CD4-positive, alpha-beta T cell treated with Interleukin-4 for 1 hour (primary cell): ENCODE measurements around the gene COL1A1.

Source experiments
- DNase-seq, 2 donors: peaks; one replicate each; pipeline ENCODE4 v3.0.0-alpha.2; 2020 to 2022

Gene COL1A1

DNA sequence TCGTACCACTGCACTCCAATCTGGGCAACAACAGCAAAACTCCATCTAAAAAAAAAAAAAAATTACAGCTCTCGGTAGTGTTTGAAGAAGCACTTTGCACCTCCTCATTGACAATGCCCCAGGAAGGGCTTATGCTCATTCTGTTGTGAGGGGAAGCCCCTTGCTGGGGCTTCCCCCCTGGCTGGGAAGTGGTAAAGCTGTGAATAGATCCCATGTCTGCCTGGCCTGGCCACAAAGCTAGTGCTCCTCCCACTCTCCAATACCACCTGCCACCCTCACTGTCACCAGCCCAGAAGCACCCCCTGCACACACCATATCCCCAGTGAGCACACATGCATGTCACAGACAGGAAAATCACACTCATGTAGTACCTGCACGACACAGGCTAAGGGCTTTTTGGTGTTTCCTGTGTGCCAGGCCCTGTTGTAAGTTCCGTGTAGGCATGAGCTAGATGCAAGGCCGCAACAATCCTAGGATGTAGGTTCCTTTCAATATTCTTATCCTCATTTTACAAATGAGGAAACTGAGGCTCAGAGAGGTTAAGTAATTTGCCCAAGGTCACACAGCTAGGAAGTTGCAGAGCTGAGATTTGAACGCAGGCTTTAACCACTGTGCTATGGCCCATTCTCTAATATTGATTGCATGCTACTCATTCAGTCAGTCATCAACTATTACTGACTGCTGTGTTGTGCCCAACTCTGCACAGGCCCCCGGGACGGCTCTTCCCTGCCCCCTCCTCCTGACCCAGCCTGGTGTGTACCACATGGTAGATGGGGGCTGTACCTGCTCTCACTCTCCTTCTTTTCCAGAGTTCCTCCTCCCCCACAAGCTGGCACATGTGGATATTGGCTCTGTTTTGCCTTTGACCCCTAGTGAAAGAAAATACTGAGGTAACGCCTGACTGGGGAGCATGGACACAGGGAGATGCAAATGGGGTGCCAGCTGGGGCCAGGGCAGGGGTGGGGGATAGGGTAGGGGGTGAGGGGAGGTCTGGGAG is 11.9 kb upstream of the COL1A1 start:
- peak; percentile 38 to 47 for DNase-seq

DNA sequence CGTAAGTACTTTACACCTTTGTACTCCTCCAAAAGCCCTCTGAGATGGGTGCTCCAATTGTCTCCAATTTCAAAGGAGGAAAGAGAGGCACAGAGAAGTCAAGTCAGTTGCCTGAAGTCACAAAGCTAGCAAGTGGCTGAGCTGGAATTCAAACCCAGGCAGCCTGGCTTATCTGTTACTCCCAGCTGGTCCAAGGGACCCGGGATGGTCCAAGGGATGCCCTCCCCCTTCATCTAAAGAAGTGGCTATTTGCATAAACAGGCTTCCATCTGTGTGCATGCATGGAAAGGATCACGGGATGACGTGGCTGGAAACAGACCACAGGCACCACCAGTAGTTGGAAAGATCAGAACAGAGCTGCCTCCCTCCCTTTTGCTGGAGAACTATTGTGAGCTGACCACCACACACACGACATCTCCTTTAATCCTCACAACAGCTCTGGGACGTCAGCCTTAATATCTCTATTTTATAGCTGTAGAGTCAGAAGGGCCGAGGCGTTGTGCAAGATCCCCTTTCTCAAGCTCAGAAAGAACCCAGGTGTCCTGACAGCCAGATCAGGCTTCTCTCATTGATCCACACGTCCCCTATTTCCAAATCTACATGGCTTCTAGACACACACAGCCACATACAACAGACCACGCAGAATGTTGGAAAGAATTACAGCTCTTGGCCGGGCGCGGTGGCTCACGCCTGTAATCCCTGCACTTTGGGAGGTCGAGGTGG is 10.9 kb upstream of the COL1A1 start:
- DNase-seq: no peak

DNA sequence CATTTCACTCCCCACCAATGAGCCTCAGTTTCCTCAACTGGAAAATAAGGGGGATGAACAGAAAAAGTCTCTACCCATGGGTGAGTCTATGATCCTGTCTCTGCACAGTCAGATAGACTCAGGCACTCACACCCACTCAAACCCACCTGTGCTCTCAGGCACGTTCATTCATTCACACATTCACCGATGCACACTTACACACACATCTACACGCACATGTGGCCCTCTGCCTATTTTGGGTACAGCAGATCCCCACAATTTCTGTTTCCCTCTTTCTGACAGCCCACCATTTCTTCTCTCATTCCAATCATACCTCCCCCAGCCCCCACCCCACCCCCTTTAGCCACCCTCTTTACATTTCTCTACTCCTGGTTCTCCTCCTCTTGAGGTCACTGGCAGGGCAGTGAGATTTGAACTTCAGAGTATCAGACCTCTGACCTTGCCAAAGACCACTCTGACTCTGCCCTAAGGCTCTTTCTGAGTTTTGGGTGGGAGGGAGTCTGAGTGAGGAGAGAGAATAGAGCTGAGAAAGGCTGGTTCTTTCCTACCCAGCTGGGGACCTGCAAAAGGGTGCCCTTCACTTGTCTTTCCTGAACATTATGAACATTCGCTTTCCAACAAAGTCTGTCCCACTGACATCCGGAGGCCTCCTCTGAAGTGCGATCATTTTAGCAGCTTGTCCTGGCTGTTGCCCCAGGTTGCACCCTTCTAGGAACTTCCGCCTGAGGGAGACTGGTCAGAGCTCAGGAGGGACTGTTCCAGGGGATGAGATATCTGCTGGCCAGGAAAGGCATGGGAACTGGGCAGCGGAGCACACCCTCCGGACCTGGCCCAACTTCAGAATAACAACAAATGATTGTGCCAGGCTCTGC is 10.1 kb upstream of the COL1A1 start:
- DNase-seq: no peak

DNA sequence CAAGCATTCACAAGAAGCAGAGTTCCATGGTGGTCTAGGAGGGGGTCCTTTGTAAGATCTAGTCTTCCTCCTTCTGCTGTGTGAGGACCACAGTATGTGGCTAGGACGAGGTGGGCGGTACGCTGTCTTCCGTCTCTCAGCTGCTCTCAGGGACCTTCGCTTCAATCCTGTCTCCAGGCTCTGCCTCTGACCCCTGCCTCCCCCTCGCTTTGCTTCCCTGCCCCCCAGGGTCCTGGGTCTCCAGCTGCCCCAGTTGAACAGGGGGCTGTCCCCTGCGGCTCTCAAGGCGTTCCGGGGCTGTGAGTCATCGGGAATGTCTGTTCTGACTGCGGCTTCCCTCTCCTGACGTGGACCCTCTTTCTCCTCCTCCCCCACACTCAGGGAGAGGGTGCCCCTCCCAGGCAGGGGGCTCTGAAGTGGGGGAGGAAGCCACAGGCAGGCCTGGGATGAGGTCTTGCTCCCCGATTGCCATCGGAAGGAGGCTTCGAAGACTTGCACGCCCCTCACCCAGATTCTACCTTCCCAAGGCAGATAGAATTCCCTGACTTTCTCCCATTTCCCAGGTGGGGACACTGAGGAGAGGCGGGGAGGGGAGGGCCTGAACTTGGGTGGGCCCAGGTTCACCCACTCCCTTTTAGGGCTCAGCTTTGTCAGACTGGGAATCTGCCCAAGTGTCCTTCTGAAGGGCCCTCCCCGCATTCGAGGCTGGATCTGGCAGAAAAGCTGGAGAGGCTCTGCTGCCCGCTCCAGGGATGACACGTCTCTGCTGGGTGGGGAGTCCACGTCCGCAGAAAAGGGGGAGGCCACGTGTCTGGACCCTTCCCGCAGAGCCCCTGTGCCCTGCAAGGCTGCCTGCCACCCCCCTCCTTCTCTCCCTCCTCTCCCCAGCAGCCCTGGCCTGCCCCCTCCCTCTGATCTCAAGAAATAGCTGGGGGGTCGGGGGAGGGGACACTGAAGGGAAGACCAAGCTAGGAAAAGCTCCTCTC is 9.1 kb upstream of the COL1A1 start:
- no peak for DNase-seq

DNA sequence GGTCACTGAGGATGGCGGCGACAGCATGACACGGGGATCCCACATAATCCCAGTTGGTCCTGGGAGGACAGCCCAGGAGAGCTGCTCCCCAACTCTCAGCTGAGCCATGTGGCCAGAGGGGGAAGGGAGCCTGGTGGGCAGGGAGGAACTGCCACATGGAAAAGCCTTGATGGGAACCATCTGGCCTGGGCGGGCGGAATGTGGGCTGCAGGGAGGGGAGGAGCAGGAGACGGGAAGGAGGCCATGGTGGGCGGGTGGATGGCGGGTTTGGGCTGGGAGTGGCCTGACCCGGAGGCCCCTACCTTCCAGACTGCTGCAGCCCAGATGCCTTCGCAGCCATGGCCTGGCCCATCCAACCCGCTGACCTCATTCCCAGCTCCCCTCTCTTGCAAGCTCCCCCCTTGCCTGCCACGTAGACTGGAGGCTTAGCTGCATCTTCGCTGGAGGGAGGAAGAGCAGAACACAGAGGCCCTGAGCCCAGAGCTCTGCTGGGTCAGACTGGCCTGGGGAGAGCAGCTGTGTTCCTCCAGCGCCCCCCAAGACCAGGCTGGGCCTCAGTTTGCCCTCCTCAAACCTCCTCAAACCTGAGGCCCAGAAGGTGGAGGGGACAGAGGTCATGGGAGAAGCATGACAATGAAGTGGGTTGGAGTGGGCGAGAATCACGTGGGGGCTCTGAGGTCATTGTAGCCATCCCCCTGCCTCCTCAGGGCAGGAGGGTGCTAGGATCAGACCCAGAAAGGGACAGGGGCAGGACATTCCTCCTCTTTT is 8.2 kb upstream of the COL1A1 start:
- no peak for DNase-seq

DNA sequence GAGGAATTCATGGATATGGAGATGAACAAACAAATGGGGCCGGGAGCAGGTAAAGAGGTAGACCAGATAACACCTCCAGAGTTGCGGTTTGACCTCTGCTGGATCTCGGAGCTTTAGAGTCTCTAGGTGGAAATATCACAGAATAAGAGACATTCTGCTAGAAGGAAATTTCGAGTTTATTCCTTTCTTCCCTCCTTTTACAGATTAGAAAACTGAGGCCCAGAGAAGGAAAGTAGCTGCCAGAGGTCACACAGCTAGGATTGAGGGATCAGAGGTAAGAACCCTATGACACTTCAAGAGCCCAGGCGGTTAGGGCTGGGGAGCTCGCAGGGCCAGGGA is 7.7 kb upstream of the COL1A1 start:
- no peak for DNase-seq

DNA sequence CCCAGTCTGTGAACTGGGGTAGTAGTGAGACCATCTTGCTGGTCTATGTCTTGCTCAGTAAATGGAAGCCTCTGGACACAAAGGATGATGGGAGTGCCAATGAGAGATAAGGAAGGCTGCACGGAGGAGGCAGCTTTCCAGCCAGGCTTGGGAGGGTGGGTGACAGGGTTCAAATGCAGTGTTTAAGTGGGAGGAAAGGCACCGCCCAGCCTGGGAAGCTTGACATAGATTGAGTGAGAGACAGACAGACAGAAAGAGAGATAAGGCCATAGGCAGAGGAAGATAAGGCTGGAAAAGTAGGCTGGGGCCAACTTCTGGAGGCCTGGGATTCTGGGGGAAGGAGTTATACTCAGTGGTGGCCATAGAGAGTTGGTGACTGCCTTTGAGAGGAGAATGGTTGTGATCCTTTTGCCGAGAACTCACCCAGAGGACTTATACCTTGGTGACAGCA is 7.2 kb upstream of the COL1A1 start:
- DNase-seq: no peak

DNA sequence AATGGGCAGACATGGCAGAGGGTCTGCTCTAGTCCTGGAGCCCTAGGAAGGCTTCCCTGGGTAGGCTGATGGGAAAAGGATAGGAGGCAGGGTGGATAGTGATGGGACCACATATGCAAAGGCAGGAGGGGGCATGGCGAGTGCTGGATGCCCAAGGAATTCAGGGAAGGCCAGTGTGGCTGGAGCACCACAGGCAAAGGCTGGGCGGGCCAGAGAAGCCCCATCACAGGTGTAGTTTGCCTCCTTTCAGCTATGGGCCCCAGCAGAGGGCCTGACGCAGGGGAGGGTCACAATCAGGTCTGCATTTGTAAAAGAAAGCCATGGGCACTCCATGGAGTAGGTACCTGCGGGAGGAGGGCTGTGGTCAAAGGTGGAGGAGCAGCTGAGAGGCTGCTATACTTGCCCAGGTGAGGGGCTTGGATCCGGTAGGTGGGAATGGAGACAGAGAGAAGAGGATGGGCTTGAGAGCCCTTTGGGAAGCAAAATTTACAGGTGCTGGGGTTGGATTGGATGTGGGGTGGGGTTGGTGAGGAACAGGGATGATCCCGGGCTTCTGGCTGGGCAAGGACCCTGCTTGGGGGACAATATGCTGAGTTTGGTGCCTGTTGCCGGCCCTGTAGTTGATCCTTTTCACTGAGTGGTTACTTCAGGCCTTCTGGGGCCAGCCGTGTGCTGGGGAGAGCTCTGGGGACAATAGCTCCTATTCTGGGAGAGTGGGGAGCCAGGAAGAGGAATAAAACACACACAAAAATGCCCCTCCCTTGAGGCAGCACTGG is 6.5 kb upstream of the COL1A1 start:
- DNase-seq: no peak

DNA sequence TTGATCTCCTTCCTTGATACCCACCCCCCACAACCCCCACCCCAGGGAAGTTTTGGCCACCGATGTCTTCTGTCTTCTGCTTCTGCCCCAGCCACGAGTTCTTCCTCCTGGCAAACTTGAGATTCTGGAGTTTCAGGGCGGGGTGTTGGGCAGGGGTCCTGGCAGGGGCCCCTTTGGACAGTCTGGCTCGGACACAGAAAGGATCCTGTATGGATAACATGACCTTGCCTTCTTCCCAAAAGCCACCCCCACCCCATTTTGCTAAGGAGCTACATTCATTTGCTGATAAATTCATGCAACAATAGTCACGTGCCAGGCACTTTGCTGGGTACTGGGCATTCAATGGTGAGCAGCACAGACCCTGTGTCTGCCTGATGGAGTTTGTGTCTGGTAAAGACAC is 5.9 kb upstream of the COL1A1 start:
- no peak for DNase-seq

DNA sequence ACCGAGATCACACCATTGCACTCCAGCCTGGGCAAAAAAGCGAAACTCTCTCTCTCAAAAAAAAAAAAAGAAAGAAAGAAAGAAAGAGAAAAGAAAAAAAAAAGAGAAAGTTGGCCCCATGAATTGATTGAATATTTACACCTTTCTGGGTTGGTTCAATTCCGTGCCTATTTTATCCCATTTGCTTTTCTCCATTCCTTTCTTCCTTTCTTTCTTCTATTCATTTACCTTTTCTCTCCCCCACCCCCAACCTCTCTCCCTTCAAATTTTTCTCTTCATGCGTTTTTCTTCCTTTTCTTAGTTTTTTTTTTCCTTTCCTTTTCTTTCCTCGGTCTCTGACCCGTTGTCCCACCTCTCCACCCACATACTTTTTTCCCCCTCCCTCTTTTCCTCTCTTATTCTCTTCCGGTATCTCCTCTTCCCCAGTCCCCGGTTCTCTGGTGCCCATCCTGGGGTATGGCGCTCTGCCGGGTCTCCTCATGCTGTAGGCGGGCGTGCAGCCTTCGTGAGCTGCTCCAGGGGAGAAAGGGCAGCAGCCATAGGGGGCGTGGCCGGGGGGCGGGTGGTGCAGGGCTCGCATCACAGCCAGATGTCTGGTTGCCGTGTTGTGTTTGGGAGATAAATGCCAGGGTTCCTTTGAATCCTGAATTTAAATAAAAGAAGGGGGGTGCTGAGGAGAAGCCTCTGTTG is 5.3 kb upstream of the COL1A1 start:
- no peak for DNase-seq

DNA sequence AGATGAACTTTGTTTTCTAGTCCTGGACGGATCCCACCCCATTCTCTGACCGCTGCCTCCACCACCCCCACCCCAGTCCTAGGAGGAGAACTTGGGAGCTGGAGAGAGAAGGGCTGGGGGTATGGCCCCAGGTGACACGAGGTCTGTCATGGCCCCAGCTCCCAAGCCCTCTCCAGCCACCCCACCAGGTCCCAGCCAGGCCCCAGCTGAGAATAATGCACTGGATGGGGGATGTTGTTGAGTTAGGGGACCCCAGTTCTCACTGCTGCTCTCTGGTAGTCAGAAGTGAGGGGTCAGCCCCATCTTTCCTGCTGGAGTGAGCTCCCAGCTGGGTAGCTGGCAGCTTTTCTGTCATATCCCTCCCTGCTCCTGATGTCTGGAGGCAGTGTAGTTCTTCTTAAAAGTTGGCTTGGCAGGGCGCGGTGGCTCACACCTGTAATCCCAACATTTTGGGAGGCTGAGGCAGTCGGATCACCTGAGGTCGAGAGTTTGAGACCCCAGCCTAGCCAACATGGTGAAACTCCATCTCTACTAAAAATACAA is 4.6 kb upstream of the COL1A1 start:
- no peak for DNase-seq

DNA sequence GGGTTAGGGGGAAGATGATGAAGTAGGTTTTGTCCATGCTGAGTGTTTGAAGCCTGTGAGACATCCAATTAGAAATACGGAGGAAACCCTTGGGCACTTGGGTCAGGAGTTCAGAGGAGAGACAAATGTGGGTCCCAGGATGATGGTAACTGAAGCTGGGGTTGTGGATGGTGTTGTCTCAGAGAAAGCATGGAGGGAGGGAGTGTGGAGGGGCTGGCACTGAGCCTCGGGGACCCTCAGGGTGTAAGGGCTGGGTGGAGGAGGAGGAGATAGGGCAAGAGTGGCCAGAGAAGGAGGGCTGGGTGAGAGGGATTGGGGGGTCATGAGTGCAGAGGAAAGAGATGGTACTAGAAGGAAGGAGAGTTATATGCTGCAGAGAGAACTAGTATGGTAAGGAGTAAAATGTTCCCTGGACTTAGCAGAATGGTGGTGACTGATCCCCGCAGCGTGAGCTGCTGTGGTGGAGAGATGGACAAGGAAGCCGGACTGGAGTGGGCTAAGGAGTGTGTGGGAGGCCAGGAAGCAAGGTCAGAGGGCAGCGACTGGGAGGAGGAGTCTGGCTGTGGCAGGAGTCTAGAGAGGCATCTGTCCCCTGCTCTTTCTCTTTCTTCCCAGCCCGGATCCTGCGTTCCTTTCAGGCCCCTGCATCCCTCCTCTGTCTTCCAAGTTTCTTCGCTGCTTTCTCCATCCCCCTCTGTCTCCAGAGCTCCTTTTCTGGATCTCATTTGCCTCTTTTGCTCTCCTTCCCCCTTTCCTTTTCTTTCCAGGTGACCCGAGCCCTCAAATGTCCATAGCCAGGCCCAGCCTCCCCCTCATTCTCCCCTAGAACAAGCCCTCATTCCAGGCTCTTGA is 3.9 kb upstream of the COL1A1 start:
- DNase-seq: no peak

DNA sequence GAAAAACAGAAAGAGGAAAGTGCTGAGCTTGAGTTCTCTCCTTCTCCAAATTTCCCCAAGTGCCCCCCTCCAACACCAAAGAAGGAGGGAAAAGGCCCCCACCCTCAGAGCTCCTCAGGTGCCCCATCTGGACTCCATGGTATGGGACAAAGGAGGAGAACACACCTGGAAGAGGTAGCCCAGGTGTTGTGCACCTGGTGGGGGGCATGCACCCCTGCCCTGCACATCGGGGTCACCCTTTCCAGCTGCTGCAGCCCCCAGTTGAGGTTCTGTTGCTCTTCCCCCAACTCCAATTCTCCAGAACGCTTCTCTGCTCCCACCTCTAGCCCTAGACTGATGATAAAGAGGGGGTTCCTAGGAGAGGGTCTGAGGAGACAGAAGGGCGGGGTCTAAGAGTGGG is 3.0 kb upstream of the COL1A1 start:
- no peak for DNase-seq

DNA sequence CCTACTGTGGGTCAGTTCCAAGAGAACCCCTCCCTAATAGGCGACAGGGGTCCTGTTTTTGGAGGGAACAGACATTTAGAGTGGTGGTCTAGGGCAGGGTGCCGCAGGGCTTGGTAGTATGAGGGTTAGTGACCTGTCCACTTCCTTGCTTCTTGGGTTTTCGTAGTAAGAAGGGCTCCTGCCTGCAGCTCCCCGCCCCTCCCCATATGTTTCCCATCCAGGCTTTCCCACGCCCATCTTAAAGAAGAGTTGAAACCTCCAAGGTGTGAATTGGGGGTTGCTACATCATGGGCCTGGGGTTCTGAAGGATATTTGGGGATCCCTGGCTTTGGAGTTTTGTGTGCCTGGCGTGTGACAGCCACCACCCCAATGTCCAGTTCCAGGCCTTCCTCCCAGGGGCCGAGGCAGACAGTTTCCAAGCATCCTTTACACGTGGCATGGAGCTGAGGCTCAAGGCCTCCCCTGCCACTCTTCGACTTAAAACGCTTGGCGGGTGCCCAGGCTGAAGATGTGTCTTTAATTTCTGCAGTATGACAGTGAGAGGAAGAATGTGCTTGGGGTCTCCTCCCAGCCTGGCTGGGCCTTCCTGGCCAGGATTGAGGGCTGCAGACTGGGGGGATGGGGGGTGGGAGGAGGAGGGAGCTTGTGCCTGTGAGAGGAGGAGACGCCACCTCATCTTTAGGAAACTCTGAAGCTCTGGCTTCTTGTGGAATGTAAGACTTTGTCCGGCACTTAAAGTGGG is 2.3 kb upstream of the COL1A1 start:
- DNase-seq: no peak

DNA sequence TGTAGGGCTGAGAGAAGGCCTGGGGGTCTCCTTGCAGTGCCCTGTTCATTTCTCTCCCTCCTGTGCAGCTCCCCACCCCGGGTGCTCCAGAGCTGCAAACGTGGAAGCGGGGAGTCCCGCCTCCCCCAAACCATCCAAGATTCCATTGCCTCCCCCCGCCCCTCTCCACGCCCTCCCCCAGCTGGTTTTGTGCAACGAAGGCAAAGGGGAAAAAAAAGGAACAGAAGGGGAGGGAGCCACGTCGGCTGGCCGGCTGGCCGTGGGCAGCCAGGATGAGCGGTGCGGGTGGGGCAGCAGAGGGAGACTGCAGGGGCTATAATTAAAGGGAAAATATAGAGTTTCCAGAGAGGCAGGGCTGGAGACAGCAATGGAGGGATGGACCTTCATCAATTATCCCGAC is 1.7 kb upstream of the COL1A1 start:
- no peak for DNase-seq

DNA sequence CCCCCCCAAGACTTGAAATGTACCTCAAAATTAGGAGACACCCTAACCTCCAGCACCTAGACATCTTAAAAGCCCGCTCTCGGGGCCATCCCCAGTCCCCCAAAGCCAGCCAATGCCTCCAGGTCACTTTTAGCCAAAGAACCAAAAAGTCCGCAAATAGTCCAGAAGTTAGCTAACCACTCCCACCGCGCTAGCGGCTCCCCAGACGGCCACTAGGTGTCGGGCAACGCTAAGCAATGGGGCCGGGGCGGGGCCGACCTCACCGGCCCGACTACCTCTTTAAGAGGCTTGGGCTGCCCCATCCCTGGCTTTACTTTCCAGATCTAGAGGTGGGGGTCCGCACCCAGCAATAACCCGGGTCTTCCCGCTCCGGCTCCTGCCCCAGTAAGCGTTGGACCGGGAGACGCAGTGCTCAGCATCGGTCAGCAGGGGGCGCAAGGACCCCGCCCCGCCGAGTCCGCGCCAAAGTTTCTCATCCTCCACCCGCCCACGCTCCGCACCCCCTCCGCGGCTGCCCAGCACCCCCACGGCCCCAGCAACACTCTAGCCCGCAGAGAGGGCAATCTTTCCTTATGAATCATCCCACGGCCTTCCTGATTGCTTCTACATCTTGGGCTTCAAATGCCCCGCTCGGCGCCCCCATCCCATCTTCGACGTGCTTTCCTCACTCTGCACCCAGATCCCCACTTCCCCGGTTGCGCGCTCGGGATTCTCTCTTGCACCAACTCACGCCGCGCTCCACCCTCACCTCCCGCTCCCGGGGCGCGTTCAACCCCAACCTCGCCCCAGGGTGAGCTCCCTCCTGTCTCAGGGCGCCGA is 765 bp downstream of the COL1A1 start:
- DNase-seq: peak; percentile 82 to 84
